Upper lobe of left lung (tissue), 4 donors: ENCODE data around the gene HPSE2.

ENCODE experiments used
- CTCF ChIP-seq, 6 experiments: fragments of 450-650 bp in 4 of 6; fragments of 200-600 bp in 2 of 6; sonication (generic) in 2 of 6; IDR thresholded peaks; one replicate each; pipeline ENCODE4 v1.5.1; 2016 to 2019; ENCODE audit warnings: antibody characterized with exemption in 6 of 6
- POLR2A ChIP-seq, 4 donors: fragments of 450-650 bp; IDR thresholded peaks; one replicate each; pipeline ENCODE4 v1.5.1; 2016 to 2017; ENCODE audit warnings: antibody characterized with exemption in 4 of 4, mild to moderate bottlenecking in 2 of 4

GRCh38 chr10:98602224-98602623 is 633.4 kb downstream of the HPSE2 start:
- TF ChIP-seq POLR2A (IDR thresholded peaks at IDR 0.05): no peak
- TF ChIP-seq CTCF (IDR thresholded peaks at IDR 0.05): no peak
